PC-3 (cell line): ENCODE results near the gene CAPZB. TPM values are rescaled to one million over a fixed set of nuclear protein-coding genes. Genes with fewer than 3 reads are reported as not detected.

Source experiments
- ATAC-seq: fragments of 200-7000 bp; cut with Tn5 transposase; 2 replicates; pipeline ENCODE4 v1.9.1; 2020; ENCODE audit warnings: mild to moderate bottlenecking, moderate library complexity
- BruUV-seq: library from RNA; stranded (reverse); fragments of 400-500 nt; replicated peaks from 2 replicates; lab custom pipeline; 2021; lab: Mats Ljungman, UMichigan
- CTCF ChIA-PET: fragments of 300-600 bp; sonication (Branson Sonifier 250); formaldehyde crosslinking; loops from one replicate; lab custom pipeline; 2022; ENCODE audit warnings: antibody characterized with exemption; lab: Charles Lee
- POLR2A ChIA-PET: fragments of 300-600 bp; sonication (Branson Sonifier 250); formaldehyde crosslinking; loops from one replicate; lab custom pipeline; 2022; ENCODE audit warnings: antibody characterized with exemption; ENCODE audit not compliant: unreplicated experiment; lab: Charles Lee
- DNase-seq: peaks from one replicate; pipeline ENCODE4 v3.0.0-alpha.2; 2015
- H2AFZ ChIP-seq: fragments of 300-600 bp; sonication (generic); 2 replicates; pipeline ENCODE4 v1.6.0; 2016; ENCODE audit warnings: antibody characterized with exemption, low read length
- H3F3A ChIP-seq: fragments of 300-600 bp; sonication (generic); one replicate; pipeline ENCODE4 v1.6.0; 2017; ENCODE audit warnings: antibody characterized with exemption, low read length, control low read depth, mild to moderate bottlenecking; ENCODE audit not compliant: unreplicated experiment
- H3K27ac ChIP-seq: fragments of 300-600 bp; sonication (generic); 2 replicates; pipeline ENCODE4 v1.5.1; 2016; ENCODE audit warnings: mild to moderate bottlenecking, low read length
- H3K27me3 ChIP-seq: fragments of 300-600 bp; sonication (generic); 2 replicates; pipeline ENCODE4 v1.6.1; 2016; ENCODE audit warnings: low read length, mixed read lengths
- H3K36me3 ChIP-seq: fragments of 300-600 bp; sonication (generic); 2 replicates; pipeline ENCODE4 v1.6.1; 2016; ENCODE audit warnings: low read depth, mixed run types, low read length, mixed read lengths
- H3K4me1 ChIP-seq: fragments of 300-600 bp; sonication (generic); 2 replicates; pipeline ENCODE4 v1.5.1; 2016; ENCODE audit warnings: low read length; ENCODE audit not compliant: insufficient read depth
- H3K4me2 ChIP-seq: fragments of 300-600 bp; sonication (generic); 2 replicates; pipeline ENCODE4 v1.6.0; 2016; ENCODE audit warnings: low read length
- H3K4me3 ChIP-seq: fragments of 300-600 bp; sonication (generic); 2 replicates; pipeline ENCODE4 v1.5.1; 2016; ENCODE audit warnings: mild to moderate bottlenecking, low read length, mixed read lengths
- H3K79me2 ChIP-seq: fragments of 300-600 bp; sonication (generic); 2 replicates; pipeline ENCODE4 v1.6.1; 2017; ENCODE audit warnings: low read length, mixed read lengths
- H3K9ac ChIP-seq: fragments of 300-600 bp; sonication (generic); 2 replicates; pipeline ENCODE4 v1.6.0; 2016; ENCODE audit warnings: mild to moderate bottlenecking, low read length
- H3K9me2 ChIP-seq: fragments of 300-600 bp; sonication (generic); replicated peaks from 2 replicates; pipeline ENCODE4 v1.6.1; 2016; ENCODE audit warnings: mixed run types, low read length, mixed read lengths
- H3K9me3 ChIP-seq: fragments of 300-600 bp; sonication (generic); 2 replicates; pipeline ENCODE4 v1.6.1; 2016; ENCODE audit warnings: low read length, mixed read lengths
- H4K20me1 ChIP-seq: fragments of 300-600 bp; sonication (generic); 2 replicates; pipeline ENCODE4 v1.6.1; 2016; ENCODE audit warnings: low read length, mixed read lengths
- CTCF ChIP-seq: fragments of 300-600 bp; sonication (generic); conservative IDR thresholded peaks from 2 replicates; pipeline ENCODE4 v1.5.1; 2017; ENCODE audit warnings: antibody characterized with exemption, low read depth, mild to moderate bottlenecking, low read length
- EZH2 ChIP-seq: fragments of 300-600 bp; sonication (generic); IDR thresholded peaks from one replicate; pipeline ENCODE4 v1.6.1; 2017; ENCODE audit warnings: antibody characterized with exemption, mild to moderate bottlenecking, low read length; ENCODE audit not compliant: unreplicated experiment
- EZH2phosphoT487 ChIP-seq: fragments of 300-600 bp; sonication (generic); IDR thresholded peaks from 2 replicates; pipeline ENCODE4 v1.6.1; 2018; ENCODE audit warnings: mild to moderate bottlenecking, antibody characterized with exemption, low read length, borderline replicate concordance
- intact Hi-C: fragments of 100-400 bp; cut with micrococcal nuclease; formaldehyde crosslinking; loops from 2 replicates; pipeline ENCODE4 v1.9.0; 2023
- total RNA-seq: library from RNA; depleted of rRNA; stranded (reverse); fragments of >200 nt; gene quantifications from 2 replicates; pipeline ENCODE4 v1.2.3, GENCODE V29; 2014

CAPZB gene
- total RNA-seq, 1 experiment from 2014 or later = 86.7 TPM

DNA sequence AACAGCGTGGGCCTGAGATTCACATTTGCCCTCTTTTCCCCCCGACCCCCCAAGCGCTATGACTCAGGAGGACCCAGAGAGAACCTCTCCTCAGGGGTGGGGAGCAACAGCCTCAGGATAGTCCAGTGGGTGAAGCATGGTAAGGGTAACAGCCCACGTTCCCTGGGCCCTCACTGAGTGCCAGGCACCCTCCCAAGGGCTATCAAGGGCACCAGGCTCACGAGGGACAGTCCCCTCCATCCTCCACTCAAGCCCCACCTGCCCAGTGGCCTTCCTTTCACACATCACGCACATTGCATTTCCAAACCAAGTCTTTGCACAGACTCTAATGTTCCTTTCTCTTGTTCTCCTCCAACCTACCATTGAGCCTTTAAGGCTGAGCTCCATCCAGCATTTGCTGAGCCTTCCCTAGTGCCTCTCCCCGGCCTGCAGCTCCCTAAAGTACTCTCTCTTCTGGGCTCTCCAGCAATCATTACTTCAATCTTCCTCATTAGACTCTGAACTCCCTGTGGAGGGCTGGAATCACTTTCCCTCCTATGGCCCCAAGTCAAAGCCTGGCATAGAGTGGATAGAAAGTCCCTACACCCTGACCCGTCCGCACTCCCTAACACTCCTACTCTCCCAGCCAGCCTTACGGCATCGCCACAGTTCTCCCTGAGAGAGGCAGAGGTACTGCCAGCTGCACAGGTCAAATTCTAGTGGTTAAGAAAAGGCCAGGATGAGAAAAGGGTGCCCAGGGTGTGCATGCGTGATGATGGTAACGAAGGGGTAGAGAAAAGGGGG, 174.4 kb downstream of the CAPZB start:
- TSS peak; percentile 56 for BruUV-seq
- Histone ChIP-seq H3K4me2 (peak overlapping the region; percentile 96), H3K4me3 (peak overlapping the region; percentile 94), H3K27ac (no peak overlapping the region), H3K79me2 (peaks cover 60% of the 10 kb centered on the region), H2AFZ (peak overlapping the region; percentile 89), H3K27me3 (no peaks in the 10 kb centered on the region), H3K4me1 (peaks cover 48% of the 10 kb centered on the region), H3K9me3 (no peaks in the 10 kb centered on the region), H3K36me3 (peaks cover 20% of the 10 kb centered on the region; the same call in 1 of the 2 replicates), H3F3A (no peaks in the 10 kb centered on the region), H4K20me1 (0 out of 2 replicates have a peak, but pooled peaks cover 8% of the 10 kb centered on the region), H3K9ac (peak overlapping the region; percentile 95), H3K9me2 (no peaks in the 10 kb centered on the region)
- TF ChIP-seq CTCF (no peak), EZH2phosphoT487 (no peak), EZH2 (no peak)
- ChIA-PET POLR2A (no interaction called here), CTCF (no interaction called here)
- DNase-seq (no peak), ATAC-seq (peak; percentile 15)
- intact Hi-C loops = no loop called here

GRCh38 chr1:19310061-19310460, 175.3 kb downstream of the CAPZB start:
- CTCF ChIA-PET = no interaction called here
- POLR2A ChIA-PET = no interaction called here
- Histone ChIP-seq H3K9me3 (no peaks in the 10 kb centered on the region), H3K4me1 (peaks cover 41% of the 10 kb centered on the region), H4K20me1 (0 out of 2 replicates have a peak, but pooled peaks cover 8% of the 10 kb centered on the region), H3K27ac (no peak overlapping the region), H3K9ac (no peak overlapping the region), H3K9me2 (no peaks in the 10 kb centered on the region), H2AFZ (no peak overlapping the region), H3K4me2 (no peak overlapping the region; the same call in 1 of the 2 replicates), H3K27me3 (no peaks in the 10 kb centered on the region), H3F3A (no peaks in the 10 kb centered on the region), H3K4me3 (no peak overlapping the region), H3K79me2 (peaks cover 60% of the 10 kb centered on the region), H3K36me3 (peaks cover 27% of the 10 kb centered on the region; the same call in 1 of the 2 replicates)
- no peak for ATAC-seq
- no peak for DNase-seq
- intact Hi-C loops = no loop called here
- no peak for TF ChIP-seq EZH2phosphoT487
- TF ChIP-seq EZH2 = no peak
- TF ChIP-seq CTCF = no peak
- BruUV-seq = no TSS peak
